WERI-Rb-1 (cell line): Measurements from ENCODE around the gene LAMC1.

Experiments
- DNase-seq: peaks from one replicate; pipeline ENCODE4 v3.0.0-alpha.2; 2020
- H3K27ac ChIP-seq: fragments of 250-450 bp; sonication (Bioruptor Pico); 2 replicates; pipeline ENCODE4 v1.5.1; 2020; ENCODE audit warnings: mild to moderate bottlenecking, moderate library complexity
- H3K27me3 ChIP-seq: fragments of 250-450 bp; sonication (Bioruptor Pico); 2 replicates; pipeline ENCODE4 v1.5.1; 2021; ENCODE audit warnings: mild to moderate bottlenecking, low read depth, moderate library complexity; ENCODE audit not compliant: insufficient read depth, severe bottlenecking
- H3K36me3 ChIP-seq: fragments of 250-450 bp; sonication (Bioruptor Pico); 2 replicates; pipeline ENCODE4 v1.5.1; 2020; ENCODE audit warnings: mild to moderate bottlenecking, moderate library complexity
- H3K4me3 ChIP-seq: 2 replicates; pipeline ENCODE4 v1.5.1; 2011; ENCODE audit warnings: low read depth, mild to moderate bottlenecking, control low read depth, low read length
- H3K9me3 ChIP-seq: fragments of 250-450 bp; sonication (Bioruptor Pico); 2 replicates; pipeline ENCODE4 v1.5.1; 2021; ENCODE audit warnings: mild to moderate bottlenecking, moderate library complexity; ENCODE audit not compliant: severe bottlenecking
- TF ChIP-seq, protein P1 (sequence below): IDR thresholded peaks from 2 replicates; pipeline ENCODE4 v1.5.1; 2011; ENCODE audit warnings: low read depth, mild to moderate bottlenecking, control low read depth, inconsistent platforms, low read length

The LAMC1 gene

DNA sequence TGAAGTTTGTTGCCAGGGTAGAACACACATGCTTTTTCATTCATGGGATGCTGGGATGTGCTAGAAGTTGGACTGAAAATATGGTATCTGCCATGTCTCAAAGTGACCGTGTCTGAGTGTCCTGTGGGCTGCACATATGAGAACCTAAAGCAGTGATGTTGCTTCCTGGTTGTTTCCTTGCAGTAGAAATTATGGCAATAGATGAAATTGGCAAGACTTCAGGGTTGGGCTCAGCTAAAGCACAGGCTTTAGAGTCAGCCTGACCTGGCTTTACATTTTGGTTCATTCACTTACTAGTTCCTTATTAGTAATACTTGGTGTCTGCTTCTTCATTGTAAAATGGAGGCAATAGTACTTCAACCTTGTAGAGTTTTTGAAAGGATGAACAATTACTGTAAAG lies 165.0 kb downstream of the LAMC1 start:
- no peaks in the 10 kb centered on the region for H3K27me3 ChIP-seq
- no peaks in the 10 kb centered on the region for H3K9me3 ChIP-seq
- no peak overlapping the region for H3K27ac ChIP-seq
- no peaks in the 10 kb centered on the region for H3K36me3 ChIP-seq
- no peak for DNase-seq
- TF ChIP-seq, protein P1, sequence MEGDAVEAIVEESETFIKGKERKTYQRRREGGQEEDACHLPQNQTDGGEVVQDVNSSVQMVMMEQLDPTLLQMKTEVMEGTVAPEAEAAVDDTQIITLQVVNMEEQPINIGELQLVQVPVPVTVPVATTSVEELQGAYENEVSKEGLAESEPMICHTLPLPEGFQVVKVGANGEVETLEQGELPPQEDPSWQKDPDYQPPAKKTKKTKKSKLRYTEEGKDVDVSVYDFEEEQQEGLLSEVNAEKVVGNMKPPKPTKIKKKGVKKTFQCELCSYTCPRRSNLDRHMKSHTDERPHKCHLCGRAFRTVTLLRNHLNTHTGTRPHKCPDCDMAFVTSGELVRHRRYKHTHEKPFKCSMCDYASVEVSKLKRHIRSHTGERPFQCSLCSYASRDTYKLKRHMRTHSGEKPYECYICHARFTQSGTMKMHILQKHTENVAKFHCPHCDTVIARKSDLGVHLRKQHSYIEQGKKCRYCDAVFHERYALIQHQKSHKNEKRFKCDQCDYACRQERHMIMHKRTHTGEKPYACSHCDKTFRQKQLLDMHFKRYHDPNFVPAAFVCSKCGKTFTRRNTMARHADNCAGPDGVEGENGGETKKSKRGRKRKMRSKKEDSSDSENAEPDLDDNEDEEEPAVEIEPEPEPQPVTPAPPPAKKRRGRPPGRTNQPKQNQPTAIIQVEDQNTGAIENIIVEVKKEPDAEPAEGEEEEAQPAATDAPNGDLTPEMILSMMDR: no peak
- no peak overlapping the region for H3K4me3 ChIP-seq

DNA sequence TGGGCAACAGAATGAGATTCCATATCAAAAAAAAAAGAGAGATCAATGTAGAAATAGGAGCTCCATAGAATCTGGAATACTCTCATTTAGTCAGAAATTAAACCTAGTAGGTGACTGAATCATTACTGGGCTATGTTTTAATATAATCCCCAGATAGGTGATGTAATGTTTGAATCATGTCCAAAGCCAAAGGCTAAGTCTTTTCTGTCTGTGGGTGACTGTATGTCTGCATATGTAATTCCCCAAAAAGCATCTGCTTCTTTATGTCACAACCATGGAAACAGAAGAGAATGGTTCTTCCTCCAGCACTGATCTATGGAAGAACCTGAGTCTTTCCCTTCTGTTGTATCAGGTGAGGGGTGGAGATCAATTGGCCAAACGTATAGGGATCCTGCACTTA lies 168.6 kb downstream of the LAMC1 start:
- Histone ChIP-seq H3K4me3 (no peak overlapping the region), H3K36me3 (no peaks in the 10 kb centered on the region), H3K27ac (no peak overlapping the region), H3K27me3 (no peaks in the 10 kb centered on the region), H3K9me3 (no peaks in the 10 kb centered on the region)
- TF ChIP-seq, protein P1: no peak
- no peak for DNase-seq

DNA sequence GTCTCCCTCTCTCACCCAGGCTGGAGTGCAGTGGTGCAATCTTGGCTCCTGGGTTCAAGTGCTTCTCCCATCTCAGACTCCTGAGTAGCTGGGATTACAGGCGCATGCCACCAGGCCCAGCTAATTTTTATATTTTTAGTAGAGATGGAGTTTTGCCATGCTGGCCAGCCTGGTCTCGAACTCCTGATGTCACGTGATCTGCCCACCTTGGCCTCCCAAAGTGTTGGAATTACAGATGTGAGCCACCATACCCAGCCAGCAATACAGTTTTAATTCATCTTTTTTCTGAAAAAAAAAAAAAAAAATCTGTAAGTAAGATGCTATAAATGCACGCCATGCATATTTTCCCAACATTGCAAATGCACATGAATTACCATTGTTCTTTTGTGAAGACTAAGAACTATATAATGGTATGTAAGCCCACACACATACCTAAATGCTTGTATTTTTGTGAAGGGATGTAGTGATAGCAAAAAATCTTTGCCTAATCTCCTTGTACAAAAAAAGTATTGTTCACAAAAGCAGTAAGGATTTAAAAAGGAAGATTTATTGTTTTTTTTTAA lies 170.8 kb downstream of the LAMC1 start:
- H3K4me3 ChIP-seq: no peak overlapping the region
- H3K27me3 ChIP-seq: no peaks in the 10 kb centered on the region
- H3K9me3 ChIP-seq: no peaks in the 10 kb centered on the region
- no peak overlapping the region for H3K27ac ChIP-seq
- H3K36me3 ChIP-seq: no peaks in the 10 kb centered on the region
- TF ChIP-seq, protein P1: no peak
- DNase-seq: no peak

DNA sequence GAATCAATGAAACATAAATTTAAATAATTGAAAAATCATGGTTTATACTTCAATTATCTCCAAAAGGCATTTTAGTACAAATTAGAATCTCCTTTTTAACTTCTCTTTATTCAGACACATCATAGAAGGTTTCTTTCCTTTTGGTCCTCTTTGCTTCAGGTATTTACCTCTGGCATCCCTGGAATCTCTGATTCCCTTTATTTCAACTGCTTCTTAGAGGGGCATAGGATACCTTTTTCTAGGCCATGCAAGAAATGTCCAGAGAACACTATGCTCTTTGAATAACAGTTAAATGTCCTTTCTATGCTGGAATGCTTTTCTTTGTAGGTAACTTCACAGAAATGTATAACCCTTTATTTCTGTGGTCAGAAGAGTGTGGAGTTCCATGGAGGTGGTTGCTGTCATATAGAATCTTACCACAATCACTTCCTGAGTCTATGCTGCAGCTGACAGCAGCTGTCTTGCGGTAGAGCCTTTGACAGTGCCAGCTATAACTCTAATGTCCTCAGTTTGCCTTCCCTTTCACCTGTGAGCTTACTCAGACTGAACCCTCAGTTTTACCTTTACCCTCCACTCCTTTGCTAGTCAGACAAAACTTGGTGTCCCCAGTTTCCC lies 171.4 kb downstream of the LAMC1 start:
- no peaks in the 10 kb centered on the region for H3K36me3 ChIP-seq
- no peak overlapping the region for H3K27ac ChIP-seq
- no peaks in the 10 kb centered on the region for H3K9me3 ChIP-seq
- no peak for DNase-seq
- no peak overlapping the region for H3K4me3 ChIP-seq
- no peaks in the 10 kb centered on the region for H3K27me3 ChIP-seq
- TF ChIP-seq, protein P1: no peak

DNA sequence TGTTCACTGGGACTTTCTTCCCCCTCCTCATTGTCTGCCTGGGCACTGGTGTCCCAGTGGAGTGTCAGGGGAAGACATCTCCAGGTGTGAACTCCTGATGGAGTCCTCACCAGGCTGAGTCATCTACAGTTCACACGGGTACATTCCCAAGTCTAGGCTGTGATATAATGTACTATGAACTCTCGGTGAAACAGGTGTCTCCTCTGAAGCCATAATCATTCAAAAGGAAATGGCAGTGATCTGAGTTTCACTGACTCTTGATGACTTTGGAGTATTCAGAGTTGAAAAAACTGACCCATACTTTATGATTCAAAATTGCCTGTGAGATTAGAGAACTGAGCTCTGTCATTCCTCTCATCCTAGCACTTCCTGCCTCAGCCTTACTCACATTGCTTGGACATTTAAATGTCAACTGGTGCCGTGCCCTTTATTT lies 171.9 kb downstream of the LAMC1 start:
- TF ChIP-seq, protein P1: no peak
- no peak overlapping the region for H3K4me3 ChIP-seq
- no peaks in the 10 kb centered on the region for H3K36me3 ChIP-seq
- H3K27me3 ChIP-seq: no peaks in the 10 kb centered on the region
- no peak overlapping the region for H3K27ac ChIP-seq
- no peaks in the 10 kb centered on the region for H3K9me3 ChIP-seq
- no peak for DNase-seq
